ENCODE data around the gene CLEC4G.

DNA sequence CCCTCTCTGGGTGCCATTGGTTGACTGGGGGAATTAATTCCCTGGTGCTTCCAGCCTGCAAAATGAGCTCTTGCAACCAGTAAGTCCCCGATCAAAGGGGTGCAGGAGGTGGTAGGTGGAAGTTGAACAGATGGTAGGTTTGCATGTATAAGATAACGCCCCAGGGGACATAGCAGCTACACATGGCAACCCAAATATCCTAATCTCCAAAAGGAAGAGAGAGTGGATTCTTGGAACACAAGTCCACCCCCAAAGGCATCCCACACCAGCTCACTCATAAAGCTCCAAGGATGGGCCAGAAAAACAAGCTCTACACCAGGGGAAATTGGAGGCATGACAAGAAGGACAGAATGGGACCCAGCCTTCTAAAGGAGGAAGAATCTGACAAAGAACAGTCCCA lies 10.7 kb upstream of the CLEC4G start:
- TF ChIP-seq, protein P1, sequence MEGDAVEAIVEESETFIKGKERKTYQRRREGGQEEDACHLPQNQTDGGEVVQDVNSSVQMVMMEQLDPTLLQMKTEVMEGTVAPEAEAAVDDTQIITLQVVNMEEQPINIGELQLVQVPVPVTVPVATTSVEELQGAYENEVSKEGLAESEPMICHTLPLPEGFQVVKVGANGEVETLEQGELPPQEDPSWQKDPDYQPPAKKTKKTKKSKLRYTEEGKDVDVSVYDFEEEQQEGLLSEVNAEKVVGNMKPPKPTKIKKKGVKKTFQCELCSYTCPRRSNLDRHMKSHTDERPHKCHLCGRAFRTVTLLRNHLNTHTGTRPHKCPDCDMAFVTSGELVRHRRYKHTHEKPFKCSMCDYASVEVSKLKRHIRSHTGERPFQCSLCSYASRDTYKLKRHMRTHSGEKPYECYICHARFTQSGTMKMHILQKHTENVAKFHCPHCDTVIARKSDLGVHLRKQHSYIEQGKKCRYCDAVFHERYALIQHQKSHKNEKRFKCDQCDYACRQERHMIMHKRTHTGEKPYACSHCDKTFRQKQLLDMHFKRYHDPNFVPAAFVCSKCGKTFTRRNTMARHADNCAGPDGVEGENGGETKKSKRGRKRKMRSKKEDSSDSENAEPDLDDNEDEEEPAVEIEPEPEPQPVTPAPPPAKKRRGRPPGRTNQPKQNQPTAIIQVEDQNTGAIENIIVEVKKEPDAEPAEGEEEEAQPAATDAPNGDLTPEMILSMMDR (IDR thresholded peaks at IDR 0.05; ENCODE audit: insufficient read depth, low read length, poor library complexity, severe bottlenecking) = no peak
- no peak for TF ChIP-seq EZH2phosphoT487 (conservative IDR thresholded peaks at IDR 0.05; ENCODE audit: low read length)

All from SU-DHL-6 (cell line).